Stimulated activated naive CD8-positive, alpha-beta T cell treated with anti-CD3 and anti-CD28 coated beads, Interleukin-15, Interleukin-2, amounts not matched to agents 100 U/mL and 50 U/mL, for 24 hours (primary cell): ENCODE results near the gene UAP1L1.

Source experiments
- ATAC-seq: fragments of 150-1000 bp; cut with Tn5 transposase; one replicate; pipeline ENCODE4 v1.10.0; 2021
- DNase-seq: peaks from one replicate; pipeline ENCODE4 v3.0.0; 2021

UAP1L1 gene

DNA sequence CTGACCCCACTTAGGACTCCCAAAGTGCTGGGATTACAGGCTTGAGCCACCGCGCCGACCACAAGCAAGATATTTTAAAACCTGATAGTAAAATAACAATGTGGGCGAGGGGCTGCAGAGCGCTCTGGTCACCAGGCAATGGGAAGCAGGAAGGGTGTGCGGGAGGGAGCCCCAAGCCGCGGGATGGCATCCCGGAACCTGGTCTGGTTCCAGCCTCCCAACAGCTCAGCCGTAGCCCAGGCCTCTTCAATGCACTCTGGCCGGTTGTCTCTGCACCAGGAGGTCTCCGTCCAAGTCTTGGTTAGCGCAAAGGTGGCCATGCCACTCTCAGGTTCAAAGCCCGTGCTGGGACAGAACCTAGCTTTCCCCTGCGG is 694 bp upstream of the UAP1L1 start:
- ATAC-seq (no peak), DNase-seq (no peak)

DNA sequence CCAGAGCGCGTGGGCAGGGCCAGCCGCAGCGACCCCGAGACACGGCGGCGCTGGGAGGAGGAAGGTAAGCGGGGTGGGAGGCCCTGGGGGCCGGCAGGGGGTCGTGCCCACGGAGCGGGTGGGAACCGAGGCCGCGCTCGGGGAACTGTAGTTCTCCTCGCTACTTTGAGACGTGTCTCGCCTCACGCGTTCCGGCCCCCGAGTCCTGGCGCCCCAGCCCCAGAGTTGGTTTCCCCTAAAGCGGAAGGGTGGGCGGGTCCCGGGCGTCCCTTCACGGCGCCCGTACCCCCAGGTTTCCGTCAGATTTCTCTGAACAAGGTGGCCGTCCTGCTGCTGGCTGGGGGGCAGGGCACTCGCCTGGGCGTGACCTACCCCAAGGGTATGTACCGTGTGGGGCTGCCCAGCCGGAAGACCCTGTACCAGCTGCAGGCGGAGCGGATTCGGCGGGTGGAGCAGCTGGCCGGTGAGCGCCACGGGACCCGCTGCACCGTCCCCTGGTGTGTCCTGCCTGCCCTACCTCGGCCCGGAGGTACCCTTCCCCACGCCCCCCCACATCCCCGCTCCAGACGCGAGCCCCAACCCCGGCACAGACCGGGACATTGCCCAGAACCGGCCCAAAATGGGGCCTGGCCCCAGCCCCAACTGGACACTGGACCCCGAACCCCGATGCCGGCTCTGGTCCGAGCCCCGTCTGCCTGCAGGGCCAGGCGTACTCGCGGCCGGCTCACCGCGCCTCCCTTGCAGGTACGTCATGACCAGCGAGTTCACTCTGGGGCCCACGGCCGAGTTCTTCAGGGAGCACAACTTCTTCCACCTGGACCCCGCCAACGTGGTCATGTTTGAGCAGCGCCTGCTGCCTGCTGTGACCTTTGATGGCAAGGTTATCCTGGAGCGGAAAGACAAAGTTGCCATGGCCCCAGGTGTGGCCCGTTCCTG is 709 bp downstream of the UAP1L1 start:
- peak; percentile 70 for DNase-seq
- ATAC-seq = peak; percentile 11

DNA sequence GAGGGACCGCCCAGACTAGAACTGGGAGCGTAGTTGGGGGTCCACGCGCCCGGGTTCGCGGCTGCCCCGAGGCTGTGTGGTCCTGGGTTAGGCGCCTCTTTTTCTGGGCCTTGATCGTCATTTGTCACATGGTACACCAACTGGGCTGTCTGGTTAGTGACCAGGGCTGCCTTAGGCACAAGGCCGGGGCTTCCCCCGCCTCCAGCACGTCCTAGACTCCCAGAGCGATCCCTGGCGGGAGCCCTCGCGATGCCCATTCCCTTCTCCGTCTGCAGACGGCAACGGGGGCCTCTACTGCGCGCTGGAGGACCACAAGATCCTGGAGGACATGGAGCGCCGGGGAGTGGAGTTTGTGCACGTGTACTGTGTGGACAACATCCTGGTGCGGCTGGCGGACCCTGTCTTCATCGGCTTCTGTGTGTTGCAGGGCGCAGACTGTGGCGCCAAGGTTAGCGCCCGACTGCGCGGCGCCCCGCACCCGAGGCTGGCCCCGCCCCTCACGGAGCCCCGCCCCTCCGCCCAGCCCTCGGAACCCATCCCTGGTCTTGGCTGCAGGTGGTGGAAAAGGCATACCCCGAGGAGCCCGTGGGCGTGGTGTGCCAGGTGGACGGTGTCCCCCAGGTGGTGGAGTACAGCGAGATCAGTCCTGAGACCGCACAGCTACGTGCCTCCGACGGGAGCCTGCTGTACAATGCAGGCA is 1.5 kb downstream of the UAP1L1 start:
- DNase-seq = no peak
- no peak for ATAC-seq

DNA sequence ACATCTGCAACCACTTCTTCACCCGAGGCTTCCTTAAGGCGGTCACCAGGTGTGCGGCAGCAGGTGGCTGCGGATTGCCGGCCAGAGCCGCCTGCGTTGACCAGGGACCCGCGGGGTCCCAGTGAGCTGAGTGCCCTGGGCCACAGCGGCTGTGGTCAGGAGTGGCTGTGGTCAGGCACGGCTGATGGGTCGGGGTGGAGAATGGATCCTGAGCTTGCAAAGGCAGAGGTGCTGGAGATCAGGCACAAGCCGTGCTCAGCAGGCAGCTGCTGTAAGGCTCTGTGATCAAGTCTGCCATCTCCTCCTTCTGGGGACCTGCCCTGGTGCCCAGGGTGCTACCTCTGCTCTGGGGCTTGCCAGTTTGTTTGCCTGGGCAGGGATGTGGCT is 2.1 kb downstream of the UAP1L1 start:
- ATAC-seq (no peak), DNase-seq (no peak)

DNA sequence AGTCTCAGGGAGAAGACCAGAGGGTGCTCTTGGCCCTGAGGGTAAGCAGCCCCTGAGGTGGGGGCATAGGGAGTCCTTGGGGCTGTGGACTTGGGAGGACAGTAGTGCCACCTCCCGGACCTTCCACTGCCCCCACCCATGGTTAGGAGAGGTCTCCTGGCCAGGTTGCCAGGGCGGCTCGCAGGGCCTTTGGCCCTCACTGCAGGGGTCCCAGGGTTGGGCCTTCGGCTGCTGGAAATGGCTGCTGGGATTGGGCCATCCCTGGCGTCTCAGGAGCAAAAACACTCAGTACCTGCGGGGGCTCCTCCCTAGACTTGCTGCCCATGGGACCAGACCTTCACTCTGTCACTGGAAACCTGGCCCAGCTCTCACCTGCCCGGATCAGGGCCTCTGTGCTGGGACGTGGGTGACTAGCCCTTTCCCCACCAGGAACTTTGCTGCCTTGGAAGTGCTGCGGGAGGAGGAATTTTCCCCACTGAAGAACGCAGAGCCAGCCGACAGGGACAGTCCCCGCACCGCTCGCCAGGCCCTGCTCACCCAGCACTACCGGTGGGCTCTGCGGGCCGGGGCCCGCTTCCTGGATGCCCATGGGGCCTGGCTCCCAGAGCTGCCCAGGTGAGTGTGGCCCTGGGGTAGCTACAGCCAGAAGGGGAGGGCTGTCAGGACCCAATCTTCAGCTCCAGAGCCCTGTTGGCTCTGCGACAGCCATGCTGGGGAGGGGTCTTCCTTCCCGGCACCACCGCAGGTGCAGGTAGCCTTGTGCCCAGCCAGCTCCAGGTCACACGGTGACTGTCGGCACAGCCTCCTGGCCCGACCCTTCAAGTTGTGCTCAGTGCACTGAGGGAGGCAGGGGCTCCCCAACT is 3.2 kb downstream of the UAP1L1 start:
- DNase-seq (no peak), ATAC-seq (no peak)

DNA sequence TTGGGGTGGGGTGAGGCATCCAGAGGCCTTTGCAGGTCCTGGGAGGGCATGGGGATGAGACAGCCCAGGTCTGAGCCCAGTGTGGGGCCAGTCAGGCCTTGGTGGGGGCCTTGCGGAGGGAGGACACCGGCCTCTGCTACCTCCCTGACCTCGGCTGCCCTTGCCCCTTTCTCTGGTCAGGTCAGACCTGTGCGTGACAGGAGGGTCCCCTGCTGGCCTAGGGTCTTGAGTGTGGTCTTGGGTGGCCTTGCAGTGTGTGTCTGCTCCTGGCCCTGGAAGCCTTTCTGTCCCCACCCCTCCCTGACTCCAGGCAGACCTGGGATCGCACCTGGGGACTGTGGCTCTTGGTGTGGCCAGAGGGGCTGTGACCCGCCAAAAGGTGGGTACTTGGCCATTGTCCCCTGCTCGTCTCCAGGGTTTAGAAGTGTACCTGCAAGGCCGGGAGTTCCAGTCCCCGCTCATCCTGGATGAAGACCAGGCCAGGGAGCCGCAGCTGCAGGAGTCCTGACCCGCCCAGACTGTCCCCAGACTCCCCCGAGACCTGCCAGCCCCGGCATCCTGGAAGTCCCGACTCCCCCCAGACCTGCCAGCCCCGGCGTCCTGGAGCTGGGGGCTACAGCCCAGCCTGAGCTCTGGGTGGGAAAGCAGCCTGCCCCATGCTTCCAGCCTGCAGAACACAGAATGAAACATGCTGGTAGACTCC is 5.1 kb downstream of the UAP1L1 start:
- ATAC-seq = no peak
- no peak for DNase-seq

DNA sequence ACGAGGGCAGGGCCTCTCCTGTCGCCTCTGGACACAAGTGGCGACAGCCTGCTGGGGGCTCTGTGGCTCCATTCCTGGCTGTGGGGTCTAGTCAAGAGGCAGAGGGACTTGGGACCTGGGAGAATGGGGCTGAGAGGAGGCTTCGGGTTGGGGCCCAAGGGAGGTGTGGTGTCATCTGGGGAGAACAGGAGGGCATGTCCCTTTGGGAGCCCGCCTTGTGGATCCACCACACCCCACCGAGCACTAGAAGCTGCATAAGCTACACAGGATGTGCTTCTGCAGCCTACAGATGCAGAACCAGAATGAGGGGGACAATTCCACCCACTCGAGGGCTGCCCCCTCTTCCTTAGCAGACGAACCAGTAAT is 5.6 kb downstream of the UAP1L1 start:
- DNase-seq (no peak), ATAC-seq (no peak)

DNA sequence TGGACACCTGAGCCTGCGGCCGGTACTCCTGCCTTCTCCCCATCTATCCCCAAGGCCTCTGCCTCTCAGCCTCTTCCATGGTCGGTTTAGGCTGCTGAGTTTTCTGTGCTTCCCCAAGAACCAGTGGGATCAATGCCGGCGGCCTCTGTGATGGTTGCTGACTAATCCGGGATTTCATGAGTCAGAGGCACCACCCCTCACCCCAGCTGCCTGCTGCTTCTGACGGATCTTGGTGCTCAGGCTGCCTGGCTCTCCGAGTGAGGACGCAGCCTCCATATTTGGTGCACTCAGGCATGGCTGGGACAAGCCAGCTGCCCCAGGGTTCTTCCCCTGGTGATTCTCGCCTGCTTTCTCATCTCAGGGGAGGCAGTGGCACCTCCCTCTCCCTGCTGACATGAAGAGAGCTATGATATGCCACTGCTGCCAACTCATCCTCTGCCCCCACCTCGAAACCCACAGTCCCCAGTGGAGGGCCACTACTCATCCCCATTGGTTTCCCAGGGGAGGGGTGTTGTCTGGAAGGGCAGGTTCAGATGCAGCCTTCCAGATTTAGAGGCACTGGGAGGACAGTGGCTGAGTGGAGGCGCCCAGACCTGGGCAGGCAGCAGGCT is 6.2 kb downstream of the UAP1L1 start:
- ATAC-seq (peak; percentile 3), DNase-seq (peak; percentile 56)

DNA sequence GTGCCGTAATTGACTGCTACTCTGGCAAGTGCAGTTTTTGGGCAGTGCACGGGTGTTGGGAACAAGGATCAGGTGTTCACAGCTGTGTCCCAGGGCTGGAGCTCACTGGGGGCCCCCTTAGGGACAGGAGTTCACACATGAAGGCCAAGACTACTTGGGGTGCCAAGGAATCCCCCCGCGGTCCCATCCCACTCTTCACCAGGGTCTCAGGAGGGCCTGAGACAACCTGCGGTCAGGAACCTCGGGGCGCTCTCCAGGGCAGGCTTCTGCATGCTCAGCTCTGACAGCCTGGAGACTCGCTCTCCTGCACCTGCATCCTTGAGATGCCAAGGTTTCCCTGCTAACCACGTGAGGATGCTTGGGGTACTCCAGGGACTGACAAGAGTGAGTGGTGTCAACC is 7.2 kb downstream of the UAP1L1 start:
- no peak for DNase-seq
- ATAC-seq = no peak

DNA sequence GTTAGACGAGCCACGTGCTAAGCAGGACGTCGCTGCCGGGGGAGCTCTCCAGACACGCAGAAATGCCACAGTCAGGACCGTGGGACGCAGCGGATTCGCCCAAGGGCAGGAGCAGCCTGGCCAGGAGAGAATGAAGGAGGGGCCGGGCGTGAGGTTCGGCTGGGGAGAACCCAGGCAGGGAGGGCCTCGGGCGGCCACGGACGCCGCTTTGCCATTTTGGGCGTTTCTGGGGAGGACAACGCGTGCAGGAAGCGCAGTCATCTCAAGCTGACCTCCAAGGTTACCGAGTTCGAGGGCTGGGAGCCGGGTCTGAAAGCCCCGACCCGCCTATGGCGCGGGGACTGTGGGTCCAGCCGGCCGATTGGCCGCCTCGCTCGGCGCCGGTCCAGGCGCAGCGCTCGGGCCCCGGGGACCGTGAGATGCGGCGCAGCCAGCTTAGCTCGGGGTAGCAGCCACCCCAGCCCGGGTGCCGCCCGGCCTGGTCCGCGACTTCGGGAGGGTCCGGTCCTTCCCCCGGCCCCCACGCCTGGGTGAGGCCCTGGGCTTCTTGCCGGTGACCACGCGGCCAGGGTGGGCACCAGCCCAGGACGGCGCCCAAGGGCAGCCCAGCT is 8.7 kb downstream of the UAP1L1 start:
- peak; percentile 56 for DNase-seq
- ATAC-seq = peak; percentile 0

DNA sequence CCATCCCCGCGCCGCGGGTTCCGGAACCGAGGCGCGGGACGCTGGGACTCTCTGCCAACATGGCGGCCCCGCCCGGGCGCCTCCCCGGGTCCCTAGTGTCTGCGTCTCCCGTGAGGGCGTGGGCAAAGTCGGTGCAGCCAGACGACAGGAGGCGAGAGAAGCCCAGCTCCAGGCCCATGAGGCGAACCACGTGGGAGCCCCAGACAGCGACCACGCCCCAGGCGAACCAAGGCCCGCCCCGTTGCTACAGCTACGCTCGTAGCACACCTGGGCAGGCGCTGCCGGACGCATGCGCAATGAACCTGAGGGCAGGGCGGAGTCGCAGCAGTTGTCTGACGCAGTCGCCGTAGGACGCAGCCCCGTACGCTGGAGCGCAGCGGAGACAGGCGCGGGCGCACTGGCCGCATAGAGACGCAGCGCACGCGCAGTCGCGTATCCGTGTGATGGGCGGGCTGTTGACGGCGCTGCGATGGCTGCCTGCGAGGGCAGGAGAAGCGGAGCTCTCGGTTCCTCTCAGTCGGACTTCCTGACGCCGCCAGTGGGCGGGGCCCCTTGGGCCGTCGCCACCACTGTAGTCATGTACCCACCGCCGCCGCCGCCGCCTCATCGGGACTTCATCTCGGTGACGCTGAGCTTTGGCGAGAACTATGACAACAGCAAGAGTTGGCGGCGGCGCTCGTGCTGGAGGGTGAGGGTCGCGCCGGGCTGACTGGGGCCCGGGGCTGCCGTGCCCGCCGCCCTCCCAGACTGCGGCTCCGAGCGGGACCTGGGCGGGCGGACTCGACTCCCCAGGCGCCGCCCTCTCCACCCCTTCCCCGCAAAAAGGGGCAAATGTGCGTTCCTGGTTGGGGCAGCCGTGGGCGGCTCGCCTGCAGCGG is 9.5 kb downstream of the UAP1L1 start, which contains the start of gene MAN1B1:
Gene MAN1B1, plus strand, starts transcription at position 455 of the 878 bp plus-strand sequence. Its CDS starts 15 bp downstream, at position 470.
- DNase-seq (peak; percentile 100), ATAC-seq (peak; percentile 94)

DNA sequence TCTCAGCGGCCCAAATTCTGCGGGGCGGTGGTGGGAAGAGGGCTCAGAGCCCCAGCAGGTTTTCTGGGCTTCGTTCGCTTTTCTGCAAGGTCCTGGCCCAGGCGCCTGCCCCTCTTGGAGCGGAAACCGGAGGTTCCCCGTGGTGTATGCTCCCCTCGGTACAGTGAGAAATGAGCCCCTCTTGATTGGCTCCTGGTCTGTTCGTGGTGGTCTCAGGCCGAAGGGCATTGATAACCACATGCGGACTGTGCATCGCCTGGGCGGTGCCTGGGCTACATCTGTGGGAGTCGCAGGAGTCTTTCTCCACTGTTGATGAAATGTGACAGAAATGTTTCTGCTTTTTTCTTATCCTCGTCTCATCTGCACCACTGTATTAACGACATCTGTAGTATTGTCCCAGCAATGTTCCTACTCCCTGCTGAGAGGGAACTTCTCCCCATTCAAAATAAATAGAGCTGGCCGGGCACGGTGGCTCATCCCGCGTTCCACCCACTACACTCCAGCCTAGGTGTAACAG is 10.2 kb downstream of the UAP1L1 start:
- ATAC-seq = no peak
- peak; percentile 46 for DNase-seq

DNA sequence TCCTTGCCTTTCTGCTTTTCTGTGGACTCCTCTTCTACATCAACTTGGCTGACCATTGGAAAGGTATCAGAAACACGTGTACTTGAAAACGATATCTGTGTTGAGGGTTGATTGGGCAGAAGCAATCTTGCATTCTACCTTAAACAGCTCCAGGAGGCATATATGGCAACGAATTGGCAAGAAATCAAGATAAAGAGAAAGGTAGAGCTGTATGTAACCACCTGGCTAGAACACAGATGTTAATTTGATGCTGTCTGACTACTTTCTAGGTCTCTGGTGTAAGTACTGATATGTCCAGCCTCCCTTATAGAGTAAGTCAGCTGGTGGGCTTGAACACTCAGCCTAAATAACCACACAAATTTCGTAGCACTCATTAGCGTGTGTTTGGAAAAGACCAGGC is 10.8 kb downstream of the UAP1L1 start:
- no peak for ATAC-seq
- DNase-seq = no peak

DNA sequence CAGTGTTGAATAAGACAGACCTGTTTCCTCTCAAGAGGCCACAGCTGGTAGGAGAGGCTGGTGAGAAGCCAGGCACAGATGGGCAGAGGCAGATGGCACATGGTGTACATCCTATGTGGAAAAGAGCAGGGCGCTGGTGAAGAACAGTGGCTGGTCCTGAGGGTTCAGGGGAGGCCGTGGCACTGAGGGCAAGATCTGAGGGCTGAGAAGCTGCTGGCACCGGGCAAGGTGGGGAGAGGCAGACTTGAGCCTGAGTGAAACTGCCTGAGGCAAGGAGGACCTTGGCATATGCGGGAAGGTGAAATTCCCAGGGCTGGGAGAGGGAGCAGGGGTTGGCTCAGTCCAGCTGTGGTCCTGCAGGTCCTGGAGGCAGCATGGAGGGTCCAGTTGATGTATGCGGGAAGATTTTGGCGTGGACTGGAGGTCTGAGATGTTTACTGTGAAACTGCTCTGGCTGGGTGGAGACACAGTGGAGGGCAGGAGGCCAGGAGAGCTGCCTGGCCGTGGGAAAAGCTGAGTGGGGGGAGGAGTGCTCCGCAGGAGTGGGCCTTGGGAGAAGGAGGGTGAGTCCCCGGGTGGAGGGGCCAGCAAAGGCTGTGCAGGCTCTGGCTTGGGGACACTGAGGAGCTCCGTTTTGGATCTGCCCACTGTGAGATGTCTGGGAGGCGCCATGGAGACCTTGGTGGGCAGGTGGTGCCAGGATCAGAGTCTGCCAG is 12.1 kb downstream of the UAP1L1 start:
- ATAC-seq (no peak), DNase-seq (no peak)

DNA sequence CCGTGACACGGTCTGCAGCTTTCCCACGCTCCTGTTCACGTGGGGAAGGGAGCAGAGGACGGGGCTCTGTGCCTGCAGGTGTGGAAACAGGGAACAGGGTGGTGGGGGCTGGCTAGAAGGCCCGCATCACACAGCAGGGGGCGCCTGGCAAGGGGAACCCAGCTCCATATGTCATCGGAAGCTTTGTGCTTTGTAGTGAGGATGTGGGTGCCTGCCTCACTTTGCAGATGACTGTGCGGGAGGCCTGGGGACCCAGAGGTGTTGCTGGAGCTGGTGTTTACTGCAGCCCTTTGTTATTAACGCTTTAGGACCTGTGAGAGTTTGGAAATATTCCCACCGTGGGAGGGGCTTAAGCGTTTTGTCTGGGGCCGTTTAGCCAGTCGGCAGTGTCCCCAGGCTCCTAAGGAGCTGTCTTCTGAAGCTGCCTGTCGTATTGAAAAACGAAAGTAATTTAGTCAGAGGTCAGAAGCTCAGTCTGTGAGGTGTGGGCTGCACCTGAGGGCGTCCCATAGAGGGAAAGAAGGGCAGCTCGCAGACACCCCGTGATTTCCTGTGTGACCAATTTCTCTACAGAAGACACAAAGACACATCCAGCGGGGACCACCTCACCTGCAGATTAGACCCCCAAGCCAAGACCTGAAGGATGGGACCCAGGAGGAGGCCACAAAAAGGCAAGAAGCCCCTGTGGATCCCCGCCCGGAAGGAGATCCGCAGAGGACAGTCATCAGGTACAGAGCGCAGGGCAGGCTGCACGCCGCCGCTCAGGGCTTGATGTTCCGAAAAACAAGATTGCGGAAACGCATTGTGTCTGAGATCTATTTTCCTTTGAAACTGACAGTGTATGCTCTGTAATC is 18.6 kb downstream of the UAP1L1 start:
- peak; percentile 98 for ATAC-seq
- DNase-seq = peak; percentile 88

DNA sequence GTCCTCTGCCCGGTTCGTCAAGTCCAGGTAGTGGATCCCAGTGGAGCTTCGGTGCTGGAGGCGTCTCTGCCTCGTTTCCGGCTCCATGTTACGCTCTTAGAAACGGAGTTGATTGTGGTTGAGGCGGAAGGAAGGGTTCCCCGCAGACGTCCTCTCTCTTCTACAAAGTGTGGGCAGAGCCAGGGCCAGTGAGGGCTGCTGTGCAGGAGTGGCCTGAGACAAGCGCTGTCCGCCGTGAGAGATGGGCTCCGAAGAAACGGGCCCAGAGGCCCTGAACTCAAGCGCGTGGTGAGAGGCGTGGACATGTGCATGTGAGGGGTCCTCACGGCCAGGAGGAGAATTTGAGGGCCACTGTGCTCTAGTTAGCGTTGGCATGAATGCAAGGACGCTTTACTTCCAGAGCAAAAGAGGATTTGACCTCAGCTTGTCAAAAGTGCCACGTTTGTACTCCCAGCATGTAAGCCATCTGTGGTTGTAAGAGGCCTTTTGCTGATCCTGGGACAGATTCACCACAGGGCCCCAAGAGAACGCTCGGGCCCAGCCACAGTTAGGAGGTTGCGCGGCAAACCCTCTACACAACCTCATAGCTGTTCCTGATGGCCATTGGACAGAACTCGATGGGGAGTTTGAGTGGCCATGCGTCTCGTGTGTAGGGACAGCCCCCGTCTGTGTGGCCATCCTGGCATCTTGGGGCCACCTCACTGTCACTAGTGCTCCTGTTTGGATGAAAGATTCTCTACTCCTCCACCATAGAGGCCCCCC is 19.6 kb downstream of the UAP1L1 start:
- DNase-seq = no peak
- no peak for ATAC-seq

DNA sequence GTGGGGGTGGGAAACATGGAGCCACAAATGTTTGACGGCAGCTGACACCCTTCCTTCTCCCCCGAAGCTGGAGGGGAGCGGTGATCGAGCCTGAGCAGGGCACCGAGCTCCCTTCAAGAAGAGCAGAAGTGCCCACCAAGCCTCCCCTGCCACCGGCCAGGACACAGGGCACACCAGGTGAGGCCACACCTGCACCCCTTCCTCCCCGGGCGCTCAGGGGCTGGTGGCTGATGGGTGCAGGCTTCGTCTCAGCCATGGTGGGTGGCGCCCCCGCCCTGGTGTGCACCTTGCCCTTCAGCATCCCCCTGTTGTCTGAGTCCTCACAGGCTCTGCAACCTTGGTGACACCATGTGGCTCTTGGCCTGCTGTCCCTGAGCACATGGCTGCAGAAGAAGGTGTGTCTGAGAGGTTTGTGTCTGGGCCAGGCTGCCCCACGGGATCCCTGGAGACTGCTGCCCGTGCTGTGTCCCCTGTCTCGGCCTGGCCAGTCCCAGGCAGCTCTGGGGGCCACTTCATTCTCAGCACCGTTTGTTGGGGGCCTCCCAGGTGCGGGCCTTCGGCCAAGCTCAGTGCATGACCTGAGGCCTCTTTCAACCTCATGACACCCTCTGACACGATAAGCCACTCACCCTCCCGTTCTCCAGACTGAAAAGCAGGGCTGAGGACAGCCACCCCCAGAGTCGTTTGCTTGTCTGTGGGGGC is 20.6 kb downstream of the UAP1L1 start:
- ATAC-seq (no peak), DNase-seq (no peak)
